GM23248 (cell line): ENCODE data around the gene SLC6A11. TPM values are rescaled to one million over a fixed set of nuclear protein-coding genes. Genes with fewer than 3 reads are reported as not detected.

ENCODE experiments used
- DNase-seq: peaks from one replicate; pipeline ENCODE4 v3.0.0-alpha.2; 2015
- H2AFZ ChIP-seq: fragments of 200-600 bp; sonication (generic); 2 replicates; pipeline ENCODE4 v1.6.1; 2016; ENCODE audit warnings: antibody characterized with exemption
- H3F3A ChIP-seq: fragments of 200-600 bp; sonication (generic); 2 replicates; pipeline ENCODE4 v1.6.1; 2016; ENCODE audit warnings: mild to moderate bottlenecking, antibody characterized with exemption, mixed run types; ENCODE audit not compliant: insufficient read depth
- H3K27ac ChIP-seq: fragments of 200-600 bp; sonication (generic); 2 replicates; pipeline ENCODE4 v1.5.1; 2016; ENCODE audit warnings: mild to moderate bottlenecking
- H3K27me3 ChIP-seq: fragments of 200-600 bp; sonication (generic); replicated peaks from 2 replicates; pipeline ENCODE4 v1.6.1; 2016; ENCODE audit warnings: mild to moderate bottlenecking; ENCODE audit not compliant: insufficient read depth
- H3K36me3 ChIP-seq: fragments of 200-600 bp; sonication (generic); 2 replicates; pipeline ENCODE4 v1.6.1; 2016; ENCODE audit warnings: low read depth, mild to moderate bottlenecking
- H3K4me1 ChIP-seq: fragments of 200-600 bp; sonication (generic); 2 replicates; pipeline ENCODE4 v1.6.1; 2016; ENCODE audit warnings: mild to moderate bottlenecking; ENCODE audit not compliant: insufficient read depth
- H3K4me2 ChIP-seq: fragments of 200-600 bp; sonication (generic); one replicate; pipeline ENCODE4 v1.6.1; 2016; ENCODE audit warnings: mild to moderate bottlenecking; ENCODE audit not compliant: unreplicated experiment
- H3K4me3 ChIP-seq: fragments of 200-600 bp; sonication (generic); 2 replicates; pipeline ENCODE4 v1.5.1; 2016; ENCODE audit warnings: mild to moderate bottlenecking
- H3K79me2 ChIP-seq: fragments of 200-600 bp; sonication (generic); 2 replicates; pipeline ENCODE4 v1.6.1; 2016; ENCODE audit warnings: mild to moderate bottlenecking; ENCODE audit not compliant: insufficient read depth
- H3K9ac ChIP-seq: fragments of 200-600 bp; sonication (generic); 2 replicates; pipeline ENCODE4 v1.6.1; 2016; ENCODE audit warnings: mild to moderate bottlenecking
- H3K9me2 ChIP-seq: fragments of 200-600 bp; sonication (generic); 2 replicates; pipeline ENCODE4 v1.6.1; 2016; ENCODE audit warnings: mixed run types, mild to moderate bottlenecking, moderate library complexity; ENCODE audit not compliant: insufficient read depth
- H3K9me3 ChIP-seq: fragments of 200-600 bp; sonication (generic); one replicate; pipeline ENCODE4 v1.6.1; 2017; ENCODE audit warnings: low read depth
- H4K20me1 ChIP-seq: fragments of 200-600 bp; sonication (generic); 2 replicates; pipeline ENCODE4 v1.6.0; 2016; ENCODE audit not compliant: insufficient read depth
- EZH2 ChIP-seq: fragments of 200-600 bp; sonication (generic); IDR thresholded peaks from 2 replicates; pipeline ENCODE4 v1.6.1; 2018; ENCODE audit warnings: antibody characterized with exemption, mild to moderate bottlenecking; ENCODE audit not compliant: insufficient read depth, poor library complexity, severe bottlenecking
- EZH2phosphoT487 ChIP-seq: fragments of 200-600 bp; sonication (generic); IDR thresholded peaks from 2 replicates; pipeline ENCODE4 v1.6.1; 2018; ENCODE audit warnings: antibody characterized with exemption, moderate library complexity, mild to moderate bottlenecking, low read depth; ENCODE audit not compliant: insufficient read depth
- WGBS, 2 experiments: methylation state at CpG; one replicate each; pipeline ENCODE4 v1.1.6; 2015 to 2017; ENCODE audit warnings: low lambda C conversion rate in 2 of 2, low coverage in 1 of 2; ENCODE audit errors: missing lambda C conversion rate in 2 of 2; 5-methylcytosine and 5-hydroxymethylcytosine counted together
- in situ Hi-C: fragments of 300-500 bp; cut with MboI; formaldehyde crosslinking; loops from 2 replicates; pipeline ENCODE4 v1.15.0; 2020
- polyA plus RNA-seq: library from polyadenylated mRNA; unstranded; fragments of >200 nt; fragmentation: Nextera tagmentation; extraction: Ambion mirVana; gene quantifications from 2 replicates; pipeline ENCODE4 v1.2.1, GENCODE V29; 2016
- total RNA-seq: library from RNA; depleted of rRNA; stranded (reverse); fragments of >200 nt; shearing (Covaris generic); gene quantifications from 2 replicates; pipeline ENCODE4 v1.2.3, GENCODE V29; 2014

SLC6A11 gene
- total and polyA plus RNA-seq, 2 experiments from 2014 or later = not detected

- WGBS, 2 experiments = 22 to 29% methylated on average over 6 of the region's 6 CpGs
- H3K4me2 ChIP-seq = no peak overlapping the region
- in situ Hi-C loops = no loop called here
These were observed 29.2 kb downstream of the SLC6A11 start for GRCh38 chr3:10845001-10845761.

GRCh38 chr3:10845839-10846656 is 30.0 kb downstream of the SLC6A11 start:
- H3F3A ChIP-seq = no peaks in the 10 kb centered on the region
- H4K20me1 ChIP-seq = no peaks in the 10 kb centered on the region
- no peak overlapping the region for H3K4me2 ChIP-seq
- no peaks in the 10 kb centered on the region; the same call in 1 of the 2 replicates for H3K27me3 ChIP-seq
- no peaks in the 10 kb centered on the region for H3K79me2 ChIP-seq
- in situ Hi-C loops = no loop called here
- no peak overlapping the region for H3K27ac ChIP-seq
- H3K9ac ChIP-seq = no peak overlapping the region
- no peak for DNase-seq
- H3K9me3 ChIP-seq = no peaks in the 10 kb centered on the region
- H3K4me3 ChIP-seq = no peak overlapping the region
- no peaks in the 10 kb centered on the region for H3K36me3 ChIP-seq
- WGBS, 2 experiments = 34 to 44% methylated on average over 5 of the region's 5 CpGs
- H2AFZ ChIP-seq = no peak overlapping the region
- TF ChIP-seq EZH2 (no peak), EZH2phosphoT487 (no peak)
- H3K4me1 ChIP-seq = no peaks in the 10 kb centered on the region
- no peaks in the 10 kb centered on the region for H3K9me2 ChIP-seq

More at GRCh38 chr3:10845001-10845761, 29.2 kb downstream of the SLC6A11 start:
- Histone ChIP-seq H3F3A (no peaks in the 10 kb centered on the region), H3K9me3 (no peaks in the 10 kb centered on the region), H3K79me2 (no peaks in the 10 kb centered on the region), H3K9me2 (no peaks in the 10 kb centered on the region), H3K27me3 (no peaks in the 10 kb centered on the region; the same call in 1 of the 2 replicates), H3K27ac (no peak overlapping the region), H3K36me3 (no peaks in the 10 kb centered on the region), H3K9ac (no peak overlapping the region), H2AFZ (no peak overlapping the region), H4K20me1 (no peaks in the 10 kb centered on the region), H3K4me3 (no peak overlapping the region), H3K4me1 (no peaks in the 10 kb centered on the region)
- TF ChIP-seq EZH2phosphoT487 (no peak), EZH2 (no peak)
- DNase-seq = no peak

GRCh38 chr3:10846657-10846975 is 30.6 kb downstream of the SLC6A11 start:
- in situ Hi-C loops = no loop called here

GRCh38 chr3:10848261-10848660 is 32.2 kb downstream of the SLC6A11 start:
- Histone ChIP-seq H3K4me1 (no peaks in the 10 kb centered on the region), H3K9me3 (no peaks in the 10 kb centered on the region), H3K27me3 (no peaks in the 10 kb centered on the region), H3K36me3 (no peaks in the 10 kb centered on the region), H3K4me2 (no peak overlapping the region), H2AFZ (no peak overlapping the region), H3K79me2 (no peaks in the 10 kb centered on the region), H3K27ac (no peak overlapping the region), H3K4me3 (no peak overlapping the region), H4K20me1 (no peaks in the 10 kb centered on the region), H3K9ac (no peak overlapping the region), H3K9me2 (no peaks in the 10 kb centered on the region), H3F3A (no peaks in the 10 kb centered on the region)
- TF ChIP-seq EZH2phosphoT487 (no peak), EZH2 (no peak)
- no peak for DNase-seq
- in situ Hi-C loops = no loop called here
- WGBS, 2 experiments = 31 to 38% methylated on average over 3 of the region's 3 CpGs

More at GRCh38 chr3:10846657-10846975, 30.6 kb downstream of the SLC6A11 start:
- no peaks in the 10 kb centered on the region for H4K20me1 ChIP-seq
- TF ChIP-seq EZH2 (no peak), EZH2phosphoT487 (no peak)
- WGBS, 2 experiments = 39 to 47% methylated on average over 4 of the region's 4 CpGs
- no peaks in the 10 kb centered on the region for H3K79me2 ChIP-seq
- no peaks in the 10 kb centered on the region for H3K9me2 ChIP-seq
- H3K9ac ChIP-seq = no peak overlapping the region
- H3K27me3 ChIP-seq = no peaks in the 10 kb centered on the region; the same call in 1 of the 2 replicates
- no peaks in the 10 kb centered on the region for H3K9me3 ChIP-seq
- no peaks in the 10 kb centered on the region for H3F3A ChIP-seq
- H3K4me2 ChIP-seq = no peak overlapping the region
- H3K4me3 ChIP-seq = no peak overlapping the region
- no peak for DNase-seq
- H3K27ac ChIP-seq = no peak overlapping the region
- no peaks in the 10 kb centered on the region for H3K4me1 ChIP-seq
- no peaks in the 10 kb centered on the region for H3K36me3 ChIP-seq
- H2AFZ ChIP-seq = no peak overlapping the region
